Suprapubic skin (tissue), 4 donors: ENCODE data around the gene IRF2BPL. TPM values are rescaled to one million over a fixed set of nuclear protein-coding genes. Genes with fewer than 3 reads are reported as not detected.

Source experiments
- DNase-seq, 2 donors: peaks; one replicate each; pipeline ENCODE4 v3.0.0-alpha.2; 2019; ENCODE audit warnings: low spot score in 2 of 2
- H3K27ac ChIP-seq: fragments of 200-600 bp; sonication (generic); one replicate; pipeline ENCODE4 v1.5.1; 2019
- H3K27me3 ChIP-seq: fragments of 200-600 bp; sonication (generic); one replicate; pipeline ENCODE4 v1.5.1; 2019
- H3K36me3 ChIP-seq: fragments of 200-600 bp; sonication (generic); one replicate; pipeline ENCODE4 v1.5.1; 2019
- H3K4me1 ChIP-seq: fragments of 200-600 bp; sonication (generic); one replicate; pipeline ENCODE4 v1.5.1; 2019
- H3K4me3 ChIP-seq: fragments of 200-600 bp; sonication (generic); one replicate; pipeline ENCODE4 v1.5.1; 2019; ENCODE audit warnings: mild to moderate bottlenecking
- H3K9me3 ChIP-seq: fragments of 200-600 bp; sonication (generic); one replicate; pipeline ENCODE4 v1.5.1; 2019
- EP300 ChIP-seq: sonication (generic); formaldehyde crosslinking; IDR thresholded peaks from one replicate; pipeline ENCODE4 v1.6.1; 2017; ENCODE audit warnings: antibody characterized with exemption
- POLR2A ChIP-seq, 2 donors: fragments of 450-650 bp; IDR thresholded peaks; one replicate each; pipeline ENCODE4 v1.6.1; 2017; ENCODE audit warnings: antibody characterized with exemption in 2 of 2, mild to moderate bottlenecking in 2 of 2, moderate library complexity in 2 of 2
- POLR2AphosphoS5 ChIP-seq, 3 donors: sonication (generic); formaldehyde crosslinking; IDR thresholded peaks; one replicate each; pipeline ENCODE4 v1.6.1; 2017; ENCODE audit warnings: antibody characterized with exemption in 3 of 3
- WGBS: methylation state at CpG from one replicate; pipeline ENCODE4 v1.1.5; 2018; 5-methylcytosine and 5-hydroxymethylcytosine counted together
- total RNA-seq, 4 donors: library from RNA; depleted of rRNA; stranded (reverse); fragments of >200 nt; gene quantifications; one replicate each; pipeline ENCODE4 v1.1.0, GENCODE V29; 2016
- TF ChIP-seq, protein P1 (sequence below), 2 donors: fragments of 200-600 bp in 1 of 2; fragments of 450-650 bp in 1 of 2; sonication (generic) in 1 of 2; IDR thresholded peaks; one replicate each; pipeline ENCODE4 v1.5.1; 2016 to 2019; ENCODE audit warnings: antibody characterized with exemption in 2 of 2, mild to moderate bottlenecking in 1 of 2, moderate library complexity in 1 of 2

IRF2BPL gene
- total RNA-seq, 4 donors from 2014 or later: 44.7 to 72.7 (median 65.6) TPM

DNA sequence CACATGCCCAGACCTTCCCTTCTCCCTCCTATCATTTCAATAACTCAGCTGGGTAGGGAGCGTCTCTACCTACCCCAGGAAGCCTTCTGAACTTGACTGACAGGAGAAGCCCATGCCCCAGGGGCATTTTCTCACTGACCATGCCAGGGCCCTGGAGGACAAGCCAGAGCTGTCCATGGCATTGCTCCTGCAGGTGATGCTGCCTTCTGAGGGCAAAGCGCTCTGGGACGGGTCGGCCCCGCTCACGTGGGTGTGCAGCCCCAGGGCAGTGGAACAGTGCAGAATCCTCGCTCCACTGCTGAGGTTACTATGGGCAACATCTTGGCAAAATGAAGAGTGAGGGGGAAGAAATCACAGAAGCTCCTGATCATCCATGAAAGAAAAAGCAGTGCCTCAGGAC is 41.0 kb upstream of the IRF2BPL start:
- WGBS: 56% methylated on average over 7 of the region's 7 CpGs
- no peak for TF ChIP-seq EP300
- no peak for TF ChIP-seq POLR2AphosphoS5 (IDR thresholded peaks at IDR 0.05)
- no peak for TF ChIP-seq POLR2A (IDR thresholded peaks at IDR 0.05)
- TF ChIP-seq, protein P1, sequence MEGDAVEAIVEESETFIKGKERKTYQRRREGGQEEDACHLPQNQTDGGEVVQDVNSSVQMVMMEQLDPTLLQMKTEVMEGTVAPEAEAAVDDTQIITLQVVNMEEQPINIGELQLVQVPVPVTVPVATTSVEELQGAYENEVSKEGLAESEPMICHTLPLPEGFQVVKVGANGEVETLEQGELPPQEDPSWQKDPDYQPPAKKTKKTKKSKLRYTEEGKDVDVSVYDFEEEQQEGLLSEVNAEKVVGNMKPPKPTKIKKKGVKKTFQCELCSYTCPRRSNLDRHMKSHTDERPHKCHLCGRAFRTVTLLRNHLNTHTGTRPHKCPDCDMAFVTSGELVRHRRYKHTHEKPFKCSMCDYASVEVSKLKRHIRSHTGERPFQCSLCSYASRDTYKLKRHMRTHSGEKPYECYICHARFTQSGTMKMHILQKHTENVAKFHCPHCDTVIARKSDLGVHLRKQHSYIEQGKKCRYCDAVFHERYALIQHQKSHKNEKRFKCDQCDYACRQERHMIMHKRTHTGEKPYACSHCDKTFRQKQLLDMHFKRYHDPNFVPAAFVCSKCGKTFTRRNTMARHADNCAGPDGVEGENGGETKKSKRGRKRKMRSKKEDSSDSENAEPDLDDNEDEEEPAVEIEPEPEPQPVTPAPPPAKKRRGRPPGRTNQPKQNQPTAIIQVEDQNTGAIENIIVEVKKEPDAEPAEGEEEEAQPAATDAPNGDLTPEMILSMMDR (IDR thresholded peaks at IDR 0.05): no peak
- Histone ChIP-seq H3K27me3 (no peaks in the 10 kb centered on the region), H3K36me3 (no peaks in the 10 kb centered on the region), H3K9me3 (no peaks in the 10 kb centered on the region), H3K4me3 (no peak overlapping the region), H3K27ac (peak overlapping the region; percentile 47), H3K4me1 (peaks cover 68% of the 10 kb centered on the region)
- no peak for DNase-seq

DNA sequence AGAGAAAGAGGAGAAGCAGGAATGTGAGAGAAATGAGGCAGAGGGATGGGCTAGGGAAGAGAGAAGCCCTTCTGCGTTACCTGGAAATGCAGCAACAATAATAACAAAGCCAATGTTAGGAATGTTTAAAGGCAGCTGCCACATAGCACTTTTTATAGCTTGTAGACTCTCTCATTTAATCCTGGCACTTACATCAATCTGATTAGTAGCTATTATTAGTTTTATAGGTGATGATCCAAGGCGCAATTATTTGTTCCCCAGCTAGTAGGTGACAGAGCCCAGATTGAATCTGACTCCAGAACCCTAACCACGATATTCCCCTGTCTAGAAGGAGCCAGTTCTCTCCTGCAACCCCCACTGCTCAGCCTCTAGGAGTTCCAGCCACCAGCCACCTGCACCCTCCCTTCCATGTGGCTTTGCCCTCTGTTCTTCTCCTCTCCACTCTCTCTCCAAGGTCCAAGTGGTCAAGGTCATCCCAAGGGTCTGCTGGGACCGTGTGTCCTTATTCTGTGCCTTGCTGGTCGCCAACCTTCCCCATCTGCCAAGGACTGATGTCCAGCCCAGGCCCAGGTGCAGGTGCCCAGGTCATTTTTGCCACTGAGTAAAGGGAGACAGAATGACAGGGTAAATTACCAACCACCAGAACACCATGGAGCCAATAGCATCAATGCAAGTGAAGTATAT is 40.2 kb upstream of the IRF2BPL start:
- no peak overlapping the region for H3K4me3 ChIP-seq
- H3K9me3 ChIP-seq: no peaks in the 10 kb centered on the region
- H3K27me3 ChIP-seq: no peaks in the 10 kb centered on the region

DNA sequence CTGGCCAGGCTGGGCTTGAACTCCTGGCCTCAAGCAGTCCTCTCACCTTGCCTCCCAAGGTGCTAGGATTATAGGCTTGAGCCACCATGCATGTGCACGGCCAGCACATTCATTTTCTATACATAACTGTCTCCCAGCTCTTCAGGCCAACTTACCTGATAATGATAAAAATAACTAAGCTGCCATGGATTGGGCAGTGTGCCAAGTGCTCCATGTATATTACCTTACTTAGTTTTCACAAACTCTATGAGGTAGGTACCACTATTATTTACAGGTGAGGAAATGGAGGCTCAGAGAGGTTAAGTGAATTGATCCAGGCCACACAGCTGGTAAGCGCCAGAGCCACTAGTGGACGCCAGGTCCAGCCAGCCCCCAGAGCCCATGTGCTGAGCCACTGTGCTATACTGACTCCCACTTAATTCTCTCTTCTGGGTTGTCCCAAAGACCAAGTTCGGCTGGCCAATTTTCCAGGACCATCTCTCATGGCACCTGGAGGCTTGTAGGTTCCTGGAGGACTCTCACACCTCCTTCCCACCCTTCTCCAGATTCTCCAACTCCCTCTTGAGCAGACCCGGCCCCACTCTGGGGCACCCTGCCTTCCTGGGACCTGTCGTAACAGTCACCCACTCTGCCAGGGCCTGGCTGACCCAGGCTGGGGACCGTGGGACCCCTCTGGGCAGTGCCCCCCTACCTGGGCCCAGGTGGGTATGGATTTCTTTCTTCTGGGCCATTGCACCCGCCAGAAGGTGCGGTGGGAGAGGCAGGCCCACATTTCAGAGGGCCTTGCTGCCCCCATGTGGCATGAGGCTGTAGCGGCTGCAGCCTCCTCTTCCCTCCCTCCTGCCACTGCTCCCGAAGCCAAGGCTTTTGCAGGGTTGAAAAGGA is 39.4 kb upstream of the IRF2BPL start:
- H3K4me3 ChIP-seq: no peak overlapping the region
- TF ChIP-seq POLR2AphosphoS5 (IDR thresholded peaks at IDR 0.05) (peak in 1 of 3 donors; percentile 28), EP300 (no peak)
- TF ChIP-seq, protein P1 (IDR thresholded peaks at IDR 0.05): peak; percentile 82 to 84
- no peaks in the 10 kb centered on the region for H3K9me3 ChIP-seq
- no peaks in the 10 kb centered on the region for H3K36me3 ChIP-seq
- no peaks in the 10 kb centered on the region for H3K27me3 ChIP-seq
- 49% methylated on average over 11 of the region's 11 CpGs for WGBS
- H3K27ac ChIP-seq: no peak overlapping the region
- H3K4me1 ChIP-seq: peaks cover 68% of the 10 kb centered on the region
- no peak for DNase-seq

More for the DNA sequence above, 40.2 kb upstream of the IRF2BPL start:
- no peaks in the 10 kb centered on the region for H3K36me3 ChIP-seq
- H3K4me1 ChIP-seq: peaks cover 68% of the 10 kb centered on the region
- H3K27ac ChIP-seq: no peak overlapping the region
- 45% methylated on average over 5 of the region's 5 CpGs for WGBS
- TF ChIP-seq, protein P1 (IDR thresholded peaks at IDR 0.05): no peak
- TF ChIP-seq POLR2AphosphoS5 (IDR thresholded peaks at IDR 0.05) (no peak), EP300 (no peak), POLR2A (IDR thresholded peaks at IDR 0.05) (no peak)
- DNase-seq: no peak

DNA sequence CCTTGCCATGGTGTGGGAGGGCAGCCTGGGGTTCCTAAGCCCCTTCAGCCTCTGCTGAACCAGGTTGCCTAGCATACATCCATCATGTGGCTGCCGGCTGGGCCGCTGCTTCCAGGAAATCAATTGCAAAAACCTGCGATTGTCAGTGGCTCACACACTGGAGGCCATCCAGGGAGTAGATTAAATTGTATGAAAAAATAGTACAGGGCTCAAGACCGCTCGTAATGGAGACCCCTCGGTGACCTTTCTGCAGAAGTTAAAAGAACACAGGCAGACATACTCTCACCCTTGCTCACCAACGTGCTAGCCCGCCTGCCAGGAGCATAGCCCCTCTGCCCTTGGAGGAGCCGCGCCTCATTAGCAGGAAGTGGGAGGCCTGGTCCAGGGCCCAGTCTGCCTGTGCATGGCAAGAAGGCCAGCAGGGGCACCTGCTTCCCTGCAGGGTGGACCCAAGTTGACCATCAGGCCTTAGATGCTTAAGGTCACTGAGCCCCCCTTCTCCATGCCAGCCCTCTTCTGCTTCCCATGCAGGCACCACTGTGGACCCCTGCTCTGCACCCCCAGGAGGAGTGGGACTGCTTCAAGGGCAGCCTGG is 38.2 kb upstream of the IRF2BPL start:
- H3K9me3 ChIP-seq: no peaks in the 10 kb centered on the region
- H3K36me3 ChIP-seq: no peaks in the 10 kb centered on the region
- peaks cover 61% of the 10 kb centered on the region for H3K4me1 ChIP-seq
- no peak for DNase-seq
- WGBS: 58% methylated on average over 7 of the region's 10 CpGs
- TF ChIP-seq POLR2AphosphoS5 (IDR thresholded peaks at IDR 0.05): no peak
- TF ChIP-seq, protein P1 (IDR thresholded peaks at IDR 0.05): no peak
- no peak for TF ChIP-seq POLR2A (IDR thresholded peaks at IDR 0.05)
- TF ChIP-seq EP300: no peak
- no peak overlapping the region for H3K4me3 ChIP-seq
- H3K27ac ChIP-seq: no peak overlapping the region
- no peaks in the 10 kb centered on the region for H3K27me3 ChIP-seq
